ENCODE results near the gene RNF220.
"Not testable (repeated sequence)": the region's sequence is repeated elsewhere in the genome, so short reads cannot be mapped to it uniquely, and the experiment has no call there.

Gene RNF220

GRCh38 chr1:44698138-44698537, 293.1 kb downstream of the RNF220 start:
- no peak overlapping the region for H3K27ac ChIP-seq (ENCODE audit: low read depth, low read length, poor library complexity, severe bottlenecking)

GRCh38 chr1:44699375-44699774, 294.3 kb downstream of the RNF220 start:
- peaks cover 41% of the 10 kb centered on the region for H3K4me1 ChIP-seq (ENCODE audit: insufficient read depth, low read length, severe bottlenecking)
- H3K79me2 ChIP-seq (ENCODE audit: insufficient read depth, low read length); H4K20me1 ChIP-seq (ENCODE audit: insufficient read depth, low read length); H3K27me3 ChIP-seq (ENCODE audit: insufficient read depth, low read length); H3K36me3 ChIP-seq (ENCODE audit: insufficient read depth, low read length); H3K9me3 ChIP-seq (ENCODE audit: low read length); H3K4me3 ChIP-seq (ENCODE audit: low read depth, low read length, poor library complexity, severe bottlenecking); H3F3A ChIP-seq (ENCODE audit: insufficient read depth, low read length); H3K9me2 ChIP-seq (ENCODE audit: low read depth, low read length); H2AFZ ChIP-seq (ENCODE audit: low read length); H3K4me2 ChIP-seq (ENCODE audit: low read length); H3K27ac ChIP-seq (ENCODE audit: low read depth, low read length, poor library complexity, severe bottlenecking); H3K9ac ChIP-seq (ENCODE audit: low read length): not testable (repeated sequence)

More at GRCh38 chr1:44698138-44698537, 293.1 kb downstream of the RNF220 start:
- TF ChIP-seq, protein P1, sequence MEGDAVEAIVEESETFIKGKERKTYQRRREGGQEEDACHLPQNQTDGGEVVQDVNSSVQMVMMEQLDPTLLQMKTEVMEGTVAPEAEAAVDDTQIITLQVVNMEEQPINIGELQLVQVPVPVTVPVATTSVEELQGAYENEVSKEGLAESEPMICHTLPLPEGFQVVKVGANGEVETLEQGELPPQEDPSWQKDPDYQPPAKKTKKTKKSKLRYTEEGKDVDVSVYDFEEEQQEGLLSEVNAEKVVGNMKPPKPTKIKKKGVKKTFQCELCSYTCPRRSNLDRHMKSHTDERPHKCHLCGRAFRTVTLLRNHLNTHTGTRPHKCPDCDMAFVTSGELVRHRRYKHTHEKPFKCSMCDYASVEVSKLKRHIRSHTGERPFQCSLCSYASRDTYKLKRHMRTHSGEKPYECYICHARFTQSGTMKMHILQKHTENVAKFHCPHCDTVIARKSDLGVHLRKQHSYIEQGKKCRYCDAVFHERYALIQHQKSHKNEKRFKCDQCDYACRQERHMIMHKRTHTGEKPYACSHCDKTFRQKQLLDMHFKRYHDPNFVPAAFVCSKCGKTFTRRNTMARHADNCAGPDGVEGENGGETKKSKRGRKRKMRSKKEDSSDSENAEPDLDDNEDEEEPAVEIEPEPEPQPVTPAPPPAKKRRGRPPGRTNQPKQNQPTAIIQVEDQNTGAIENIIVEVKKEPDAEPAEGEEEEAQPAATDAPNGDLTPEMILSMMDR (IDR thresholded peaks at IDR 0.05; ENCODE audit: low read length), result no peak
- no peak for TF ChIP-seq EZH2 (IDR thresholded peaks at IDR 0.05; ENCODE audit: borderline replicate concordance, low read length)
- Histone ChIP-seq H2AFZ (ENCODE audit: low read length) (no peak overlapping the region), H3K27me3 (ENCODE audit: insufficient read depth, low read length) (no peaks in the 10 kb centered on the region), H3K79me2 (ENCODE audit: insufficient read depth, low read length) (no peaks in the 10 kb centered on the region), H3K9me3 (ENCODE audit: low read length) (no peaks in the 10 kb centered on the region), H3K4me2 (ENCODE audit: low read length) (no peak overlapping the region), H3K36me3 (ENCODE audit: insufficient read depth, low read length) (no peaks in the 10 kb centered on the region), H3K9me2 (ENCODE audit: low read depth, low read length) (no peaks in the 10 kb centered on the region), H3K9ac (ENCODE audit: low read length) (no peak overlapping the region), H4K20me1 (ENCODE audit: insufficient read depth, low read length) (no peaks in the 10 kb centered on the region), H3F3A (ENCODE audit: insufficient read depth, low read length) (no peaks in the 10 kb centered on the region), H3K4me1 (ENCODE audit: insufficient read depth, low read length, severe bottlenecking) (peaks cover 53% of the 10 kb centered on the region), H3K4me3 (ENCODE audit: low read depth, low read length, poor library complexity, severe bottlenecking) (no peak overlapping the region)

DNA sequence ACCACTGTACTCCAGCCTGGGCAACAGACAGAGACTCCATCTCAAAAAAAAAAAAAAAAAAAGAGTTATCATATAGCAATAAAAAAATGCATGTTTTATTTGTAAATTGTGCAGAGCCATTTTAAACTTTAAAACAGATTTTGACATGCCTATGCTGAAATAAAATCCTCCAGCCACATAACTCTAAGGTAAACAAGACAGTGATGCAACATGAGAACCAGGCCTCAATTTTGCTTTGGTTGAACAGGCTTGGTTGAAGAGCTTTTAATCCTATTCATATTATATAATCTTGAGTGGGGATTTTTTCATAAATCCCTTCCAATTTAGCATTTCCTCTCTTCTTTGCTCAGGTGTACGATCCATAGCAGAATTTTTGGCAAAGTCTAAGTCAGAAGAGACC, 295.5 kb downstream of the RNF220 start:
- Histone ChIP-seq H3K36me3 (ENCODE audit: insufficient read depth, low read length) (no peaks in the 10 kb centered on the region), H3K4me3 (ENCODE audit: low read depth, low read length, poor library complexity, severe bottlenecking) (no peak overlapping the region), H3K9me2 (ENCODE audit: low read depth, low read length) (no peaks in the 10 kb centered on the region), H2AFZ (ENCODE audit: low read length) (no peak overlapping the region), H3F3A (ENCODE audit: insufficient read depth, low read length) (no peaks in the 10 kb centered on the region), H4K20me1 (ENCODE audit: insufficient read depth, low read length) (no peaks in the 10 kb centered on the region), H3K27ac (ENCODE audit: low read depth, low read length, poor library complexity, severe bottlenecking) (no peak overlapping the region), H3K27me3 (ENCODE audit: insufficient read depth, low read length) (no peaks in the 10 kb centered on the region), H3K79me2 (ENCODE audit: insufficient read depth, low read length) (no peaks in the 10 kb centered on the region), H3K9me3 (ENCODE audit: low read length) (no peaks in the 10 kb centered on the region), H3K4me2 (ENCODE audit: low read length) (no peak overlapping the region), H3K4me1 (ENCODE audit: insufficient read depth, low read length, severe bottlenecking) (peaks cover 29% of the 10 kb centered on the region), H3K9ac (ENCODE audit: low read length) (no peak overlapping the region)
- TF ChIP-seq, protein P1 (IDR thresholded peaks at IDR 0.05; ENCODE audit: low read length), result no peak
- no peak for TF ChIP-seq EZH2 (IDR thresholded peaks at IDR 0.05; ENCODE audit: borderline replicate concordance, low read length)

GRCh38 chr1:44701141-44701573, 296.1 kb downstream of the RNF220 start:
- peaks cover 23% of the 10 kb centered on the region for H3K4me1 ChIP-seq (ENCODE audit: insufficient read depth, low read length, severe bottlenecking)
- H3K27ac ChIP-seq (ENCODE audit: low read depth, low read length, poor library complexity, severe bottlenecking), result no peak overlapping the region
- H3K9ac ChIP-seq (ENCODE audit: low read length), result no peak overlapping the region
- no peaks in the 10 kb centered on the region for H3K27me3 ChIP-seq (ENCODE audit: insufficient read depth, low read length)
- H4K20me1 ChIP-seq (ENCODE audit: insufficient read depth, low read length), result no peaks in the 10 kb centered on the region
- TF ChIP-seq, protein P1 (IDR thresholded peaks at IDR 0.05; ENCODE audit: low read length), result no peak
- TF ChIP-seq EZH2 (IDR thresholded peaks at IDR 0.05; ENCODE audit: borderline replicate concordance, low read length), result no peak
- no peak overlapping the region for H3K4me3 ChIP-seq (ENCODE audit: low read depth, low read length, poor library complexity, severe bottlenecking)
- no peaks in the 10 kb centered on the region for H3K9me2 ChIP-seq (ENCODE audit: low read depth, low read length)
- no peak overlapping the region for H3K4me2 ChIP-seq (ENCODE audit: low read length)
- no peaks in the 10 kb centered on the region for H3F3A ChIP-seq (ENCODE audit: insufficient read depth, low read length)
- no peaks in the 10 kb centered on the region for H3K36me3 ChIP-seq (ENCODE audit: insufficient read depth, low read length)
- H3K9me3 ChIP-seq (ENCODE audit: low read length), result no peaks in the 10 kb centered on the region
- H2AFZ ChIP-seq (ENCODE audit: low read length), result no peak overlapping the region
- H3K79me2 ChIP-seq (ENCODE audit: insufficient read depth, low read length), result no peaks in the 10 kb centered on the region
